OCI-M2 (cell line): ENCODE results near the gene PXK.
"Not testable (repeated sequence)": the region's sequence is repeated elsewhere in the genome, so short reads cannot be mapped to it uniquely, and the experiment has no call there.

Experiments used
- DNase-seq: peaks from one replicate; lab custom pipeline; 2025; ENCODE audit not compliant: unreplicated experiment; lab: John Stamatoyannopoulos, UW

PXK gene

DNA sequence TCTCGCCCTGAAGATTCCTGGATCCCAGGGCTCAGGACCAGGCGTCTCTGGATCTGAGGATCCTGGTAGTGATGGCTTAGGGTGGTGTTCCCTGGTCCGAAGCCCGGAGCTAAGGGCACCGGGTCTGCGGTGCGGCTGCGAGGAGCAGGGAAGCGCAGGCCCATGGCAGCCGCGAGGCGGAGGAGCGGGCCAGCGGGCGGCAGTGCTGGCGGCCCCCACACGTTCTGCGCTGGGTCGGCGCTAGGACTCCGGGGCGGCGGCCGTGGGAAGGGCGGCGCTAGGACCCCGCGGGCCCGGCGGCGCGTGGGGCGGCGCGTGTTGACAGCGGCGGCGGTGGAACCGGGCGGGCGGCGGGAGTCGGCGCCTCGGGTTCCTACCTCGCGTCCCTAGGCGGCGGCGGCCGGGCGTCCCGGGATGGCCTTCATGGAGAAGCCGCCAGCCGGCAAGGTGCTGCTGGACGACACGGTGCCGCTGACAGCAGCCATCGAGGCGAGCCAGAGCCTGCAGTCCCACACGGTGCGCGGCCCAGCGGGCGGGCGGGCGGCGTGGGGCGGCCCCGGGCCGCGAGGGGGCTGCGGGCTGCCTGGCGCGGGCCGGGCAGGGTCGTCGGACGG, at the start of gene PXK:
Gene PXK (plus strand): TSS at position 318 of the 614 bp plus-strand sequence. CDS start 97 bp downstream, at position 415.
- DNase-seq, result no peak

GRCh38 chr3:58285334-58285733, 47.4 kb upstream of the PXK start:
- no peak for DNase-seq

GRCh38 chr3:58287354-58287753, 45.3 kb upstream of the PXK start:
- no peak for DNase-seq

DNA sequence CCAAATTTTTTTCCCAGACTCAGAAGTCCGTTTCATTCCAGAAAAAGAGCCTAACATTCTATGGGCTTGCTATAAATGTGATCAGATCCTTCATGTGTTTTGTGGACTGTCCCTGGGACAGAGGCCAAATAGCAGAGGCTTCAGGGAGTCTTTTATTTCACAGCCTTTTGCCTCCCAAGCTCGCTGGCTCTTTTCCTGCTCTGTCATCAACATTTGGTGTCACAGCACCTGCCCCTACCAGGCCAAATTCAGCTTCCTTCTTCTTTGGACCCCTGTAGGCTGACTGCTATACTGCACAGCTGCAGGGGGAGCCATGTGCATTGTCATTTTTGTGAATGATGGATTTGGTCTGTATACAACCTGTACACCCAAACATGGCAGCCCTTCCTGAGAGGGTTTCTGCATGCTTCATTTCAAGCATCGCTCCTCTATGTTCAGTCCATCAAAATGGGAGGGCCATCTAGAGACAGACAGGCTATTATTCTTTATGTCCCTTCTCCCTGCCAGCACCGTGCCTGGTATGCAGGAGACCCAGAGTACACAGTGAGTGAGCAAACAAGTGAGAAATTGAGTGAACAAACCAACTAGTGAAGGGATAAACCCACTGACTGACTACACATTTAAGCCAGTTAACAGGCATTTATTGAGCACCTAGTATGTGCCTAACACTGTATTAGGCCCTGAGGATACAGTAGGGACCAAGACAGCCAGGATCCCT, 44.5 kb upstream of the PXK start:
- no peak for DNase-seq

GRCh38 chr3:58288964-58289613, 43.6 kb upstream of the PXK start:
- DNase-seq, result not testable (repeated sequence)

DNA sequence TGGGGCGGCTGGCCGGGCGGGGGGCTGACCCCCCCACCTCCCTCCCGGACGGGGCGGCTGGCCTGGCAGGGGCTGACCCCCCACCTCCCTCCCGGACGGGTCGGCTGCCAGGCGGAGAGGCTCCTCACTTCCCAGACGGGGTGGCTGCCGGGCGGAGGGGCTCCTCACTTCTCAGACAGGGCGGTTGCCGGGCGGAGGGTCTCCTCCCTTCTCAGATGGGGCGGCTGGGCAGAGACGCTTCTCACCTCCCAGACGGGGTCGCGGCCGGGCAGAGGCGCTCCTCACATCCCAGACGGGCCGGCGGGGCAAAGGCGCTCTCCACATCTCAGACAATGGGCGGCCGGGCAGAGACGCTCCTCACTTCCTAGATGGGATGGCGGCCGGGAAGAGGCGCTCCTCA, 42.2 kb upstream of the PXK start:
- not testable (repeated sequence) for DNase-seq

- DNase-seq, result no peak
These were observed 40.9 kb upstream of the PXK start for GRCh38 chr3:58291671-58292338.

GRCh38 chr3:58292866-58293265, 39.8 kb upstream of the PXK start:
- DNase-seq, result no peak

DNA sequence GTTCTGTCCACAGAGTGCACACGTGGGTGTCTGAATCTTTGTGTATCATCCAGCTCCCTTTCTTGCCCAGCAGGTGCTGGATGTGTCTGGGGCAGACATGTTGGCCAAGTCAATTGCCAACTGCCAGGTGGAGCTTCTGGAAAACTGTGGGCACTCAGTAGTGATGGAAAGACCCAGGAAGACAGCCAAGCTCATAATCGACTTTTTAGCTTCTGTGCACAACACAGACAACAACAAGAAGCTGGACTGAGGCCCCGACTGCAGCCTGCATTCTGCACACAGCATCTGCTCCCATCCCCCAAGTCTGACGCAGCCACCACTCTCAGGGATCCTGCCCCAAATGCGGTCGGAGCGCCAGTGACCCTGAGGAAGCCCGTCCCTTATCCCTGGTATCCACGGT, 39.2 kb upstream of the PXK start:
- no peak for DNase-seq

- DNase-seq, result no peak
These were observed 36.4 kb upstream of the PXK start for GRCh38 chr3:58296269-58296668.

DNA sequence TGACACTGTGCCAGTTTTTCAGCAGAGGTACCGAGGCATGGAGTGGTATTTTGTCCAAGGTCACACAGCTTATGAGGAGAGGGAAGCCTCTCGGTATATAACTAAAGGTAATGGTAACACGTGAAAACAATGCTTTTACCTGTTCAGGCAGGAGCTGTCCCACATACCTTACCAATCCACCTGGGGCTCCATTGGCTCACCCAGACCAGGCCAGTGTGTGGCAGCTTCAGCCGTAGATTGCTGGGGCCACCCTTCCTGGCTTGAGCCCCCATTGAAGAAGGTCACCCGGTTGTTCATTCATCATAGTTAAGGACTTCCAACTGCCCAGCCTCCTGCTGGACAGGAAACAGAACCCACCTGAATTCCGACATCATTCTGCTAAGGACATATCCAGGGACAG, 35.8 kb upstream of the PXK start:
- no peak for DNase-seq

DNA sequence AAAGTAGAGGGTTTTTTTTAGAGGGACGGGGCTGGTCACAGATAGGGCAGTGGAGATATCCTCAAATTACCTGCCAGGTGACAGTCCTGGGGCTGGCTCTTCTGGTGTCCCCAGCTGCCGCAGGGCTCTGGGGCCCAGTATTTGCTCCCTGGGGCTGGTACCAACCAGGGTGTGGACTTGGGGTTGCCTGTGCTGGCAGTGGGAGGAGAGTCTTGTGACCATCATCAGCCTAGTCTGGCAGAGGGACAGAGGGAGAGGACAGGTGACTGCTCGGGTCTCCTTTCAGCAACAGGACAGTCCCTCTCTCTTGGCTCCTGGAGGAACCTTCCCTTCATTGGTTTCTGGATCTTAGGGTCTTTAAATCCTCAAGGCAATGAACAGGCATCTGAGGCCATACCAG, 34.5 kb upstream of the PXK start:
- no peak for DNase-seq

DNA sequence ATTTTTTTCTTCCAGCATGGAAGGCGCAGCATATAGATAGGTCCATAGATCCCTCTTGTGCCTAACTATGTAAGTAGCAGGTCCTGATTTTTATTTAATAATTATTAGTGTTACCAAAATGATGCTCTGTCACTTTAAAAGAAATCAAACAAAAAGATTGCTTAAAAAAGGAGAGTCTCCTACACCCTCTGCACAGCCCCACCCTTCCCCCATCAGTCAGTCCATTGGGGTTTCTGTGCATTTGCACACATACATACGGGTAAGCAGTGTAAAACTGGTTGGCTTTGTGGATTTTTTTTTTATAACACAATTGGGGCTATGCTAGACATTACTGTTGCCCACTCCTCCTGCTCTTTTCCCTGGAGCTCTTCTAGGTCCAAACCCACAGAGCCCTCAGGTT, 33.6 kb upstream of the PXK start:
- no peak for DNase-seq

DNA sequence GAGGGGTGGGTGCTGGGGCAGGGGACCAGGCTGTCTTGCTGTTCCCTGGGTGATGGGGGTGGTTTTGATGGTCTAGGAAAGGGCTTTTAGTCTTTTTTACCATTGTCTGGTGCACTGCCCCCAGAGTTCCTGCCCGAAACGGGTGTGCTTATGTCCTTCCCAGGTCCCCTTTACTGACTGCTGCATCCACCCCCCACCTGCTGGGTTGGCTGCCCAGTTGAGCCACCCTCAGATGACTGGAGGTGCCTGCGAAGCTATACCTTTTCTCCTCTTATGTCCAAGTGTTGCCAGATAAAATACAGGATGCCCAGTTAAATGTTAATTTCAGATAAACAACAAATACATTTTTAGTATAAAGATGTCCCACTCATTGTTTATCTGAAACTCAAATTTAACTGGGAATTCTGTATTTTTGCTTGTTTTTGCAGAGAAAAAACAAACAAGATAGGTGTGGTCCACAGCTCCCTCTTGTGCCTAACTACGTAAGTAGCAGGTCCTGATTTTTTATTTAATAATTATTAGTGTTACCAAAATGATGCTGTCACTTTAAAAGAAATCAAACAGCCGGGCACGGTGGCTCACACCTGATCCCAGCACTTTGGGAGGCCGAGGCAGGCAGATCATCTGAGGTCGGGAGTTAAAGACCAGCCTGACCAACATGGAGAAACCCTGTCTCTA, 32.7 kb upstream of the PXK start:
- DNase-seq, result no peak

- peak; percentile 45 for DNase-seq
These were observed 26.6 kb upstream of the PXK start, which contains the start of the genes HTD2 and RPP14 for GRCh38 chr3:58305882-58306711. Gene HTD2 (plus strand): TSS chr3:58306520. CDS start chr3:58317614, 11,094 bp downstream. Gene RPP14 (plus strand): TSS chr3:58306245. CDS start chr3:58310330, 4,085 bp downstream.

GRCh38 chr3:58307639-58308215, 25.0 kb upstream of the PXK start:
- no peak for DNase-seq

DNA sequence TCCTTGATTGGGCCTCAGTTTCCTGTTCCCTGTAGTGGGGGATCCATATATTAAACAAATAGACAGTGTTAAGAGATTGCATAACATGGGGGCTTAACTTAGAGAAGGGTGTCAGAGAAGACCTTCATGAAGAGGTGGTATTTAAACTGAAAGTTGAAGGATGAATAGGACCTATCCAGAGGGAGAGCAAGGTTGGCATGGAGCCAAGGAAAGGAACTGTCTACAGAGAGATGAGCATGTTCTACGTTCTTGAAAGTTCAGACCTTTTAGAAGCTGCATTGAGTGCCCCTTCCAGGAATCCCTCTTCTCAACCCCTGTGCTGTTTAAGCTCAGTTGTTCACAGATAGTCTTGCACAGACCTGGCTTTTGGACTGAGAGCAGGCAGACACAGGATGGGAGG, 24.0 kb upstream of the PXK start:
- DNase-seq, result no peak

DNA sequence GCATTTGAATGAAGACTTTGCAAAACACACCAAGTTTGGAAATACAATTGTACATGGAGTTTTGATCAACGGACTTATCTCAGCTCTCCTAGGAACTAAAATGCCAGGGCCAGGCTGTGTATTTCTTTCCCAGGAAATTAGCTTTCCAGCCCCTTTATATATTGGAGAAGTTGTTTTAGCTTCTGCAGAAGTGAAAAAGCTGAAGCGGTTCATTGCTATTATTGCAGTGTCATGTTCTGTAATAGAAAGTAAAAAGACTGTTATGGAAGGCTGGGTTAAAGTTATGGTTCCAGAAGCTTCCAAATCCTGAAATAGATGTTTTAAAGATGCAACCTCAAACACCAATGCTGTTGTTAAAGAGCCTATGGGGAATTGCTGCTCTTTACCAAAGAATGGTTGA, 14.9 kb upstream of the PXK start:
- DNase-seq, result no peak

DNA sequence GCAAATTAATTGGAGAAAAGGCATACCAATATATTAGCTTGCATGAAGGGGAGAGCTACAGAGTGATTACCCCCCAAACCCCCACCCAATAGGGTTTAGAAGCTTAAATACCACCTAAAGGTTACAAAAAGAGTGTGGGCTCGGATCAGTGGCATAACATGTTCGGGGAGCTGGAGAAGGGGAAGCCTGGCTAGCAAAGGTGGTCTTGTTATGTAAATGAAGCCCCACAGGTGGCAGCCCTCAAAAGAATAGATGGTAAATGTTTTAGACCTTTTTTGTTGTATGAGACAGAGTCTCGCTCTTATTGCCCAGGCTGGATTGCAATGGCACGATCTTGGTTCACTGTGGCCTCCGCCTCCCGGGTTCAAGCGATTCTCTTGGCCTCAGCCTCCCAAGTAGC, 10.9 kb upstream of the PXK start:
- no peak for DNase-seq

- no peak for DNase-seq
These were observed 9.9 kb upstream of the PXK start for GRCh38 chr3:58322793-58323192.
